Measurements from ENCODE around the gene NIN.
A peak's percentile ranks its signal among the peaks of the same experiment; 100 is the strongest.

Gene NIN

GRCh38 chr14:50763382-50764007 lies 67.5 kb downstream of the NIN start:
- no peak for TF ChIP-seq CTCF (IDR thresholded peaks at IDR 0.05)
- Histone ChIP-seq H3K4me3 (ENCODE audit: low read depth in 1 of 2, low read length in 1 of 2) (no peak overlapping the region), H3K27me3 (no peaks in the 10 kb centered on the region), H3K9me3 (peaks cover 4% of the 10 kb centered on the region), H3K27ac (peak overlapping the region; percentile 11), H3K4me1 (ENCODE audit: control insufficient read depth in 1 of 2, insufficient read depth in 1 of 2, low read depth in 1 of 2, low read length in 1 of 2) (no peaks in the 10 kb centered on the region), H3K36me3 (peaks cover 98% of the 10 kb centered on the region)

GRCh38 chr14:50762931-50763300 lies 68.0 kb downstream of the NIN start:
- Histone ChIP-seq H3K4me1 (ENCODE audit: control insufficient read depth in 1 of 2, insufficient read depth in 1 of 2, low read depth in 1 of 2, low read length in 1 of 2) (no peaks in the 10 kb centered on the region), H3K27ac (peak overlapping the region; percentile 11), H3K27me3 (no peaks in the 10 kb centered on the region), H3K36me3 (peaks cover 98% of the 10 kb centered on the region), H3K9me3 (peaks cover 4% of the 10 kb centered on the region), H3K4me3 (ENCODE audit: low read depth in 1 of 2, low read length in 1 of 2) (no peak overlapping the region)
- no peak for TF ChIP-seq CTCF (IDR thresholded peaks at IDR 0.05)

GRCh38 chr14:50762001-50762930 lies 68.7 kb downstream of the NIN start:
- H3K27me3 ChIP-seq: no peaks in the 10 kb centered on the region
- peaks cover 0 to 2% of the 10 kb centered on the region in 2 experiments for H3K4me1 ChIP-seq (ENCODE audit: control insufficient read depth in 1 of 2, insufficient read depth in 1 of 2, low read depth in 1 of 2, low read length in 1 of 2)
- H3K4me3 ChIP-seq (ENCODE audit: low read depth in 1 of 2, low read length in 1 of 2): no peak overlapping the region
- peaks cover 4% of the 10 kb centered on the region for H3K9me3 ChIP-seq
- H3K27ac ChIP-seq: peak overlapping the region; percentile 39
- no peak for TF ChIP-seq CTCF (IDR thresholded peaks at IDR 0.05)
- peaks cover 100% of the 10 kb centered on the region for H3K36me3 ChIP-seq

- Histone ChIP-seq H3K36me3 (peaks cover 95% of the 10 kb centered on the region), H3K9me3 (no peaks in the 10 kb centered on the region)
- TF ChIP-seq CTCF (IDR thresholded peaks at IDR 0.05): no peak
Measured at GRCh38 chr14:50759800-50760543, 71.0 kb downstream of the NIN start.

GRCh38 chr14:50758945-50759344 lies 72.0 kb downstream of the NIN start:
- H3K27ac ChIP-seq: peak overlapping the region; percentile 92
- no peaks in the 10 kb centered on the region for H3K9me3 ChIP-seq
- H3K36me3 ChIP-seq: peaks cover 95% of the 10 kb centered on the region
- no peak overlapping the region for H3K4me3 ChIP-seq (ENCODE audit: low read depth in 1 of 2, low read length in 1 of 2)
- H3K27me3 ChIP-seq: no peaks in the 10 kb centered on the region
- TF ChIP-seq CTCF (IDR thresholded peaks at IDR 0.05): no peak
- H3K4me1 ChIP-seq (ENCODE audit: control insufficient read depth in 1 of 2, insufficient read depth in 1 of 2, low read depth in 1 of 2, low read length in 1 of 2): peaks cover 22 to 34% of the 10 kb centered on the region in 2 experiments

More at GRCh38 chr14:50759800-50760543, 71.0 kb downstream of the NIN start:
- H3K27ac ChIP-seq: peak overlapping the region; percentile 37
- no peaks in the 10 kb centered on the region for H3K27me3 ChIP-seq
- peaks cover 19 to 24% of the 10 kb centered on the region in 2 experiments for H3K4me1 ChIP-seq (ENCODE audit: control insufficient read depth in 1 of 2, insufficient read depth in 1 of 2, low read depth in 1 of 2, low read length in 1 of 2)
- H3K4me3 ChIP-seq (ENCODE audit: low read depth in 1 of 2, low read length in 1 of 2): no peak overlapping the region
